GM12878 (cell line): ENCODE measurements around the gene SPACDR. TPM values are rescaled to one million over a fixed set of nuclear protein-coding genes. Genes with fewer than 3 reads are reported as not detected.

Experiments used
- ATAC-seq: fragments of 200-7000 bp; cut with Tn5 transposase; 3 replicates; pipeline ENCODE4 v1.9.1; 2020; ENCODE audit warnings: mild to moderate bottlenecking, moderate library complexity
- BruUV-seq: library from RNA; stranded (reverse); fragments of 400-500 nt; replicated peaks from 2 replicates; lab custom pipeline; 2021; lab: Mats Ljungman, UMichigan
- CTCF ChIA-PET: fragments of 300-600 bp; sonication (Branson Sonifier 250); formaldehyde crosslinking; extraction: SDS; loops from one replicate; lab custom pipeline; 2021; ENCODE audit warnings: inconsistent platforms; lab: Yijun Ruan, JAX
- POLR2A ChIA-PET: fragments of 350-600 bp; formaldehyde crosslinking; extraction: SDS; loops from one replicate; lab custom pipeline; 2021; ENCODE audit warnings: inconsistent platforms; lab: Charles Lee
- RAD21 ChIA-PET: fragments of 300-600 bp; sonication (Branson Sonifier 250); formaldehyde crosslinking; loops from one replicate; lab custom pipeline; 2023; ENCODE audit warnings: antibody characterized with exemption; ENCODE audit not compliant: unreplicated experiment; lab: Charles Lee
- SMC1A ChIA-PET: fragments of 300-600 bp; sonication (Branson Sonifier 250); formaldehyde crosslinking; loops from one replicate; lab custom pipeline; 2023; ENCODE audit not compliant: unreplicated experiment, uncharacterized antibody; lab: Charles Lee
- DNase-seq: peaks from one replicate; pipeline ENCODE4 v3.0.0-alpha.2; 2011; ENCODE audit warnings: low read depth, low spot score
- FAIRE-seq: peaks from 3 replicates; lab custom pipeline; 2011; peaks lifted over from hg19 to GRCh38; lab: Jason Lieb, UNC
- H2AFZ ChIP-seq: 2 replicates; pipeline ENCODE4 v1.6.0; 2011; ENCODE audit warnings: low read depth, low read length, control low read depth; ENCODE audit not compliant: control insufficient read depth
- H3K27ac ChIP-seq: 2 replicates; pipeline ENCODE4 v1.5.1; 2011; ENCODE audit warnings: control low read depth; ENCODE audit not compliant: control insufficient read depth, insufficient read depth
- H3K27me3 ChIP-seq, 2 experiments: replicated peaks in 1 of 2; 2 replicates each; pipeline versions ENCODE4 v1.6.0 to v1.6.1; 2011; ENCODE audit warnings: low read length in 1 of 2; ENCODE audit not compliant: control insufficient read depth in 2 of 2, insufficient read depth in 2 of 2
- H3K36me3 ChIP-seq, 2 experiments: 2 replicates each; pipeline ENCODE4 v1.5.1; 2011; ENCODE audit warnings: low read length in 1 of 2; ENCODE audit not compliant: control insufficient read depth in 2 of 2, insufficient read depth in 2 of 2
- H3K4me1 ChIP-seq: 2 replicates; pipeline ENCODE4 v1.6.1; 2011; ENCODE audit warnings: mild to moderate bottlenecking, low read length, moderate library complexity, mixed read lengths; ENCODE audit not compliant: control insufficient read depth, insufficient read depth
- H3K4me2 ChIP-seq: 2 replicates; pipeline ENCODE4 v1.6.0; 2011; ENCODE audit warnings: control low read depth; ENCODE audit not compliant: control insufficient read depth, insufficient read depth
- H3K4me3 ChIP-seq: fragments of 200-600 bp; sonication (generic); 2 replicates; pipeline ENCODE4 v1.5.1; 2016
- H3K79me2 ChIP-seq: 2 replicates; pipeline ENCODE4 v1.6.0; 2011; ENCODE audit warnings: low read length; ENCODE audit not compliant: control insufficient read depth, insufficient read depth
- H3K9ac ChIP-seq: 2 replicates; pipeline ENCODE4 v1.8.0; 2011; ENCODE audit warnings: low read length, control low read depth, mixed read lengths; ENCODE audit not compliant: control insufficient read depth, insufficient read depth
- H3K9me3 ChIP-seq: replicated peaks from 3 replicates; pipeline ENCODE4 v1.5.1; 2011; ENCODE audit warnings: mild to moderate bottlenecking, low read length; ENCODE audit not compliant: control insufficient read depth, insufficient read depth
- H4K20me1 ChIP-seq: 2 replicates; pipeline ENCODE4 v1.6.0; 2011; ENCODE audit not compliant: control insufficient read depth, insufficient read depth
- MEF2B ChIP-seq: fragments of 450-650 bp; IDR thresholded peaks from 2 replicates; pipeline ENCODE4 v1.6.1; 2018; ENCODE audit warnings: mild to moderate bottlenecking, moderate library complexity; ENCODE audit not compliant: partially characterized antibody, poor library complexity, severe bottlenecking
- PAX8 ChIP-seq: fragments of 450-650 bp; IDR thresholded peaks from 2 replicates; pipeline ENCODE4 v1.6.1; 2017; ENCODE audit warnings: mild to moderate bottlenecking, moderate library complexity
- POLR2A ChIP-seq: IDR thresholded peaks from 2 replicates; pipeline ENCODE4 v1.6.1; 2011; ENCODE audit warnings: low read depth, mild to moderate bottlenecking, low read length
- RELB ChIP-seq: fragments of 450-650 bp; IDR thresholded peaks from 2 replicates; pipeline ENCODE4 v1.6.1; 2017; ENCODE audit warnings: low read depth, mild to moderate bottlenecking, moderate library complexity
- SRF ChIP-seq, 2 experiments: IDR thresholded peaks; 2 replicates each; pipeline ENCODE4 v1.6.1; 2011; ENCODE audit warnings: low read depth in 2 of 2, low read length in 2 of 2, mild to moderate bottlenecking in 1 of 2, moderate library complexity in 1 of 2
- ZNF24 ChIP-seq: fragments of 450-650 bp; IDR thresholded peaks from 2 replicates; pipeline ENCODE4 v1.6.1; 2017; ENCODE audit warnings: antibody characterized with exemption, mild to moderate bottlenecking
- WGBS: methylation state at CpG from one replicate; pipeline ENCODE4 v1.1.6; 2016; ENCODE audit warnings: low lambda C conversion rate; ENCODE audit not compliant: insufficient replicate concordance, insufficient coverage; ENCODE audit errors: missing lambda C conversion rate; 5-methylcytosine and 5-hydroxymethylcytosine counted together
- in situ Hi-C: fragments of 300-500 bp; cut with MboI; formaldehyde crosslinking; loops from 9 replicates; pipeline ENCODE4 v1.14.3; 2018; ENCODE audit warnings: mixed read lengths
- intact Hi-C: fragments of 100-400 bp; cut with micrococcal nuclease; formaldehyde crosslinking; loops from one replicate; pipeline ENCODE4 v1.14.2; 2022; ENCODE audit not compliant: unreplicated experiment
- polyA plus RNA-seq, 11 experiments: library from polyadenylated mRNA; depleted of rRNA in 4 of 11; unstranded in 6 of 11; stranded (reverse) in 5 of 11; fragments of >200 nt; fragmentation: Nextera tagmentation in 4 of 11; fragmentation: Illumina TruSeq in 1 of 11; extraction: Ambion mirVana in 4 of 11; extraction: Trizol in 1 of 11; gene quantifications; 1 replicate in 1 of 11; 2 replicates in 10 of 11; pipeline versions ENCODE4 v1.2.1 to v1.2.3, GENCODE V29; 2011 to 2016; ENCODE audit warnings: inconsistent platforms in 2 of 11, missing spikeins in 2 of 11, low read depth in 1 of 11
- total RNA-seq, 4 experiments: library from RNA; depleted of rRNA in 3 of 4; stranded (reverse); fragments of >200 nt in 3 of 4; fragmentation: Illumina TruSeq in 1 of 4; extraction: Trizol in 1 of 4; gene quantifications; 2 replicates each; pipeline versions ENCODE4 v1.2.1 to v1.2.3, GENCODE V29; 2013 to 2021

The SPACDR gene
- total and polyA plus RNA-seq, 10 of the 15 experiments (the other 5 are each of a cell fraction or from before 2014, with no cell fraction given), result 0.18 to 1.5 (median 0.63) TPM

DNA sequence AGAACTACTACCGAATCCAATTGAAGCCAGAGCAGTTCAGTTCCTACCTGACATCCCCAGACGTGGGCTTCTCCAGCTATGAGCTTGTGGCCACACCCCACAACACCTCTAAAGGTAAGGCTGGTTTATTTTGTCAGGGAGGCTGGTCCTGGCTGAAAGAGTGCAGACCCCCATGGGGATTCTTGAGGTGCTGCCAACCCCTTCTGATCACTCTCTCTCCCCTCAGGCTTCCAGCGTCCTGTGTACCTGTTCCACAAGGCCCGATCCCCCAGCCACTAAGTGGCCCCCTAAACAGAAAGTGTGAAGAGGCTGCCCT, 30.8 kb downstream of the SPACDR start:
- FAIRE-seq (no peak), DNase-seq (no peak), ATAC-seq (no peak)
- no peaks in the 10 kb centered on the region for H3K27me3 ChIP-seq
- 36% methylated on average over 4 of the region's 4 CpGs for WGBS
- no peak for TF ChIP-seq SRF (IDR thresholded peaks at IDR 0.05; ENCODE audit: low read depth in 2 of 2, low read length in 2 of 2)
- ChIA-PET RAD21 (interaction anchor here (1.3 to 2.0 kb wide), 2 partner anchors 58 to 67 kb away, joined by 3 to 4 read pairs; no protein-coding TSS in a partner anchor), POLR2A (interaction anchor here (0.9 to 1.0 kb wide), 2 partner anchors 26 to 31 kb away, joined by 3 to 5 read pairs; partner anchors contain the start of gene SPACDR), SMC1A (no interaction called here), CTCF (interaction anchor here (1.9 kb wide), 1 partner anchor 58 kb away, joined by 4 read pairs; no protein-coding TSS in a partner anchor)
- intact Hi-C loops (no loop called here), in situ Hi-C loops (no loop called here)
- H3K36me3 ChIP-seq, result peaks cover 5 to 16% of the 10 kb centered on the region in 2 experiments; a peak in 3 of 4 replicates
- no peak overlapping the region for H3K27ac ChIP-seq
- peaks cover 24% of the 10 kb centered on the region for H3K4me1 ChIP-seq
- no TSS peak for BruUV-seq
- peak overlapping the region; percentile 0; the same call in 1 of the 2 replicates for H3K4me2 ChIP-seq
- no peaks in the 10 kb centered on the region for H3K9me3 ChIP-seq
- H3K79me2 ChIP-seq, result peaks cover 56% of the 10 kb centered on the region
- no peak overlapping the region for H3K9ac ChIP-seq
- no peak overlapping the region for H3K4me3 ChIP-seq
- no peak overlapping the region for H2AFZ ChIP-seq
- no peaks in the 10 kb centered on the region for H4K20me1 ChIP-seq

DNA sequence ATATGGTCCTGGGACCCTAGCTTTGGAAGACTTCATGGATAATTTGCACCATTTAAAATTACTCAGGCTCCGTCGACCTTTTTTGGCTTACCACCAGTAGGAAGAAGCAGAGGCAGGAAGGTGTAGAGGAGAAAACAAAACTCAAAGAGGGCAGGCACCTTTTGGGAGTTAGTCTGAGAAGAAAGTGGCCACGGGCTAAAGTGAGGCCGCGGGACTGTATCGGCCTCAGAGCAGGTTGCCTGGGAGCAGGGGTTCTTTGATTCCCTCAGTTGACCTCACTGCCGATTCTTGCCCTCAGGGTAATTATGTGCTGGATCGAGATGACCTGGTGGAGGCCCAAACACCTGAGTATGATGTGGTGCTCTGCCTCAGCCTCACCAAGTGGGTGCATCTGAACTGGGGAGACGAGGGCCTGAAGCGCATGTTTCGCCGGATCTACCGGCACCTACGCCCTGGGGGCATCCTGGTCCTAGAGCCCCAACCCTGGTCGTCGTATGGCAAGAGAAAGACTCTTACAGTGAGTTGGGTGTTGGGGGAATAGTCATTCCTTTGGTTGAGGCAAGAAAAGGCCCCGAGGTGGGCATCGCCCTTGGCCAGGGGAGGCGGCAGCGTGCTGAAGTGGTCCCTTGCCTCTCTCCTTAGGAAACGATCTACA, 31.3 kb downstream of the SPACDR start:
- no TSS peak for BruUV-seq
- no peak for FAIRE-seq
- POLR2A ChIA-PET, result interaction anchor here (0.5 to 1.0 kb wide), 4 partner anchors 25 to 55 kb away, joined by 3 to 5 read pairs (median 4); partner anchors contain the start of gene SPACDR
- peak overlapping the region; percentile 97 for H3K4me2 ChIP-seq
- no peak overlapping the region for H2AFZ ChIP-seq
- TF ChIP-seq MEF2B (no peak), ZNF24 (no peak), POLR2A (0 out of 2 replicates have a peak, but pooled peaks have one; percentile 33), RELB (no peak), PAX8 (no peak)
- no peaks in the 10 kb centered on the region for H3K27me3 ChIP-seq
- peak overlapping the region; percentile 74 for H3K4me3 ChIP-seq
- intact Hi-C loops, result no loop called here
- RAD21 ChIA-PET, result interaction anchor here (1.3 to 2.0 kb wide), 2 partner anchors 58 to 66 kb away, joined by 3 to 4 read pairs; no protein-coding TSS in a partner anchor
- H3K9ac ChIP-seq, result no peak overlapping the region
- ATAC-seq, result no peak
- no peaks in the 10 kb centered on the region for H4K20me1 ChIP-seq
- peaks cover 56% of the 10 kb centered on the region for H3K79me2 ChIP-seq
- H3K9me3 ChIP-seq, result no peaks in the 10 kb centered on the region
- peak overlapping the region; percentile 30; the same call in 1 of the 2 replicates for H3K27ac ChIP-seq
- in situ Hi-C loops, result no loop called here
- H3K36me3 ChIP-seq, result peaks cover 5 to 16% of the 10 kb centered on the region in 2 experiments; a peak in 3 of 4 replicates
- WGBS, result 88% methylated on average over 21 of the region's 21 CpGs
- CTCF ChIA-PET, result interaction anchor here (1.9 kb wide), 1 partner anchor 58 kb away, joined by 4 read pairs; no protein-coding TSS in a partner anchor
- H3K4me1 ChIP-seq, result peaks cover 27% of the 10 kb centered on the region
- SMC1A ChIA-PET, result no interaction called here
- no peak for DNase-seq
